GM21390 (cell line): Measurements from ENCODE around the gene MSI2.

ENCODE experiments used
- ATAC-seq: cut with Tn5 transposase; IDR thresholded peaks from one replicate; pipeline ENCODE4 v1.9.1; 2021; ENCODE audit not compliant: unreplicated experiment

The MSI2 gene

DNA sequence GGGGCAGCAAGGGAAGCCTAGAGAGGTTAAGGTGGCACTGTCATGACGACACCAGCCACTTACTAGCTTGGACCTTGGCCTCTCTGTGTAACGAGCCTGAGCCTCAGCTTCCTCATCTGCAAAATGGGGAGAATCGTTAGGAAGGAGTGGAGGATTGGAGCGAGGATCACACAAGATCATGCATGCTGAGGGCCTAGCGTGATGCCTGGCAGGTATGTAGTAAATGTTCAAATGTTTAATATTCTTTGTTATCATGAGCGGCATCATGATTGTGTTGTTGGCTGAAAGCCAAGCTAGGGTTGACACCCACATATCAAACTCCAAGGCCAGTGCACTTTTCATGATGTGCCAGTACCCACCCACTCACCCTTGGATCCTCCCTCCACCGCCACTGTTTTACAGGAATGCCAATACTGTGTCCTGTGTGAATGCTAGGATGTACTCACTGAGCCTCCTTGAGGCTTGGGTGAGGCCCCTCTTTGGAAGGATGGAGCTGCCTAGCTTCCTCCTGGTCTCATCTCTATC lies 192.5 kb downstream of the MSI2 start:
- ATAC-seq = no peak

DNA sequence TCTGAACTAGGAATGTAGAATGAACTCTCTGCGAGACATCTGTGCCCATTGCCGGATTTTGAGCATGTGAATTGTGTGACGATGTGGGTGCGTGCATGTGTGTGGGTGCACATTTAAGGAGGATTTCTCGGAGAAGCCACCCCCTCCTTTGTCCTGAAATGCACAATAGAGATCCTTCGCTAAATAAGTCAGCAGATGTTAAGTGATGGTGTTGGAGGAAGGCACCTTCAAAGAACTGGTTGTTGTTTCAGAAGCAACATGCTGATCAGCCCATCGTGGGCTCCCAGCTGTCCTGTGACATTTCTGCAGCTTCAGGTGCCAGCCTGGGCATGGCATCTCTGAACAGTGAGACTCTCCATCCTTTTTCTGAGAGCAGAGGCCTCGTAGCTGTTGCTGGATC lies 194.9 kb downstream of the MSI2 start:
- ATAC-seq = no peak

DNA sequence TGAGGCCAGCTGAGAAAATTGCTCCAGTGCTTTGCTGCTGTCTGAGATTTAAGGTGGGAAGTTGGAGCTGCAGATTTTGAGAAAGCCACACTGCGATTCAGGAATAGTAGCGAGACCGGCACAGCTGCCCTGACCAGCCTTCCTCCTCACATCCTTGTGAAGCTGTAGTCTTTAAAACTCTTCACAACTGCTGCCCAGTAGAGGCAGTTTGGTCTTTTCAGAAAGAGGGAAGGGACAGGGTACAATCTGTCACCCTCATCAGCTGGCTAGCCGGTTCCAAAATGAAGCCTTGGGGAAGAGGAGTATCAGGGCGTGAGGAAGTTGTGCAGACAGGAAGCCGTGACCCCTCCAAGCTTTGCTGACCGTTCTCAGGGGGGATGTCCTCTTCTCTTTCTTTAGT lies 195.3 kb downstream of the MSI2 start:
- no peak for ATAC-seq

- ATAC-seq = no peak
These were observed 197.6 kb downstream of the MSI2 start for GRCh38 chr17:57453841-57454425.

- no peak for ATAC-seq
These were observed 198.4 kb downstream of the MSI2 start for GRCh38 chr17:57454729-57455062.

- ATAC-seq = peak; percentile 73
These were observed 199.0 kb downstream of the MSI2 start for GRCh38 chr17:57455063-57455914.

GRCh38 chr17:57456622-57457021 lies 200.3 kb downstream of the MSI2 start:
- ATAC-seq = no peak

- no peak for ATAC-seq
These were observed 200.9 kb downstream of the MSI2 start for GRCh38 chr17:57457188-57457587.

GRCh38 chr17:57458718-57459285 lies 202.5 kb downstream of the MSI2 start:
- no peak for ATAC-seq

GRCh38 chr17:57459286-57459915 lies 203.1 kb downstream of the MSI2 start:
- ATAC-seq = no peak

DNA sequence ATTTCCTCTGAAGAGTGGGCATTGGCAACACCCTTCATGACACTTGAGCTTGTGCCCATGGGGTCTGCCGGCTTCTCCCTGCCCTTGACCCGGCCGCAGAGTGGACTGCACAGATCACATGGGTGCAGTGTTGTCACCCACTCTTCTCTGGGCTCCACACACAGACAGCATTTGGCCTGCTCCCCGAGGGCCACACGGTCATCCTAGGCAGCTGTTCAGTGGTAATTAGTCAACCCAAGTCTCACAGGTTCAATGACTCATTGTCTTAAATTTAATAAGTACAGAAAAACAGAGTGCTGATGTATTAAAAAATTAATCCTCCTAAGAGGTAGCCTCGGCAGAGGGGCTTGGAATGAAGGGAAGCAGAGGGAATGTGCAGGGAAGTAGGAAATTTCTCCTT lies 204.8 kb downstream of the MSI2 start:
- no peak for ATAC-seq

GRCh38 chr17:57462007-57462579 lies 205.8 kb downstream of the MSI2 start:
- ATAC-seq = no peak

GRCh38 chr17:57463103-57463885 lies 207.0 kb downstream of the MSI2 start:
- ATAC-seq = peak; percentile 84

- no peak for ATAC-seq
These were observed 208.0 kb downstream of the MSI2 start for GRCh38 chr17:57464191-57464864.

- ATAC-seq = no peak
These were observed 209.3 kb downstream of the MSI2 start for GRCh38 chr17:57465610-57466009.

DNA sequence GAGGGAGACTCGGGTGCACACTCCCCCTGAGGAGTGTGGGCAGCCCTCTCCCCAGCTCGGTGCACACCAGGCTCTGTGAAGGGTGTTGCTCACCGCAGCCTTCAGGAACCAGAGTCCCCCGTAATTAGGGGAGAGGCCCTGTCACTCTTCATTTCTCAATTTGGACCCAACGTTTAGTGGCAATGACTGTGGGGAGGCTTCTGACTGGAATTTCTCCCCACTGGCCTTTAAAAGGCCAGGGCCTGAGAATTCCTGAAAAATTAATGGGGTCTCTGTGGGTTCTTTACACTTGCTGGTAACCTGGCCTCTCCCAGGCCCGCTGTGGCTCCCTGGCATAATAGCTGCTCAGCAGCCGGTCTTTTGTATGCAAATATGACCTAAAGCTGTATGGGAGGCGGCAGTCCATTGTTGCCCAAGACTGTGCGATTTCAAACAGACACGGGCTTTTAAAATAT lies 209.7 kb downstream of the MSI2 start:
- no peak for ATAC-seq

GRCh38 chr17:57466521-57466920 lies 210.2 kb downstream of the MSI2 start:
- no peak for ATAC-seq

DNA sequence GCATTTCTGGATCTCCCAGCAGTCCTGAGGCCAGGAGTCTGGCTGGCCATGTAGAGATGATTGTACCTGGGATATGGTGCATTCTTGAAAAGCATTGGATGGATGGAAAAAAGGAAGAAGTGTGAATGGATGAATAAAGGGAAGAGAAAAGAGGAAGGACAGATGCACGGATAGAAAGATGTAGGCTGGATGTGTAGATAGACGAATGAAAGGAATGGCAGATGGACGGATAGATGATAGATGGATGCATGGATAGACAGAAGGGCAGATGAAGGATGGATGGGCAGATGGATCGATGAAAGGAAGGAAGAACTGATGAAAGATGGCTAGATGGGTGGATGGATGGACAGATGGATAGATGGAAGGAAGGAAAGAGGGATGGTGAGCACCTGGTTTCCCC lies 210.9 kb downstream of the MSI2 start:
- no peak for ATAC-seq

- ATAC-seq = no peak
These were observed 211.5 kb downstream of the MSI2 start for GRCh38 chr17:57467801-57468200.
